Measurements from ENCODE around the gene ERBB4. TPM values are rescaled to one million over a fixed set of nuclear protein-coding genes. Genes with fewer than 3 reads are reported as not detected.

ERBB4 gene
- total and polyA plus RNA-seq, 2 of the 8 experiments (the other 6 are each of a cell fraction or from before 2014, with no cell fraction given), result 0.34 to 1.3 TPM

- H2BK120ac ChIP-seq (replicated peaks; ENCODE audit: low read depth, low read length), result no peak overlapping the region
- no peaks in the 10 kb centered on the region; a peak in 1 of 7 replicates for H3K27me3 ChIP-seq (replicated peaks in 1 of 4; ENCODE audit: control insufficient read depth in 3 of 4, extremely low read depth in 1 of 4, insufficient read depth in 3 of 4, low read length in 3 of 4)
- H2BK15ac ChIP-seq (ENCODE audit: low read length), result no peak overlapping the region
- no peaks in the 10 kb centered on the region for H3K23me2 ChIP-seq (ENCODE audit: low read depth, low read length)
- H3K56ac ChIP-seq (replicated peaks; ENCODE audit: insufficient read length, low read depth, low read length), result no peak overlapping the region
- no peak overlapping the region for H3K14ac ChIP-seq (ENCODE audit: insufficient read length)
- H4K91ac ChIP-seq (replicated peaks; ENCODE audit: insufficient read length, low read length), result no peak overlapping the region
- no peak overlapping the region for H4K5ac ChIP-seq (ENCODE audit: insufficient read length, low read depth, low read length)
- no peak overlapping the region for H2AK5ac ChIP-seq (ENCODE audit: low read depth, low read length)
- no peak overlapping the region for H3K18ac ChIP-seq (ENCODE audit: extremely low read depth, low read length)
- no peak overlapping the region; a peak in 1 of 8 replicates for H3K4me3 ChIP-seq (ENCODE audit: extremely low read depth in 1 of 4, insufficient read depth in 2 of 4, low read depth in 3 of 4, low read length in 4 of 4)
- H3K79me1 ChIP-seq (ENCODE audit: low read depth, low read length), result no peaks in the 10 kb centered on the region
- H3K27ac ChIP-seq (ENCODE audit: low read depth, low read length), result no peak overlapping the region
- no peaks in the 10 kb centered on the region; a peak in 1 of 8 replicates for H3K36me3 ChIP-seq (ENCODE audit: control insufficient read depth in 2 of 4, insufficient read depth in 4 of 4, low read length in 3 of 4)
- no peak overlapping the region for H2BK12ac ChIP-seq (ENCODE audit: low read depth, low read length)
- ChIA-PET CTCF (ENCODE audit: partially characterized antibody) (interaction anchor here (0.9 to 1.6 kb wide), 2 partner anchors 17 to 104 kb away, joined by 3 to 4 read pairs; no protein-coding TSS in a partner anchor), POLR2A (ENCODE audit: partially characterized antibody) (interaction anchor here (1.1 kb wide), 1 partner anchor 10 kb away, joined by 3 read pairs; no protein-coding TSS in a partner anchor)
- no peak overlapping the region for H3K4me2 ChIP-seq (ENCODE audit: insufficient read depth in 1 of 2, low read depth in 2 of 2, low read length in 2 of 2)
- H4K8ac ChIP-seq (ENCODE audit: extremely low read depth, insufficient read depth, low read length), result no peak overlapping the region
- H3K4ac ChIP-seq (replicated peaks; ENCODE audit: insufficient read length, low read depth, low read length), result no peak overlapping the region
- DNase-seq (ENCODE audit: low read depth in 1 of 2, low spot score in 2 of 2), result no peak
- no peak overlapping the region for H2BK5ac ChIP-seq (ENCODE audit: low read depth, low read length)
- no peak overlapping the region for H3K23ac ChIP-seq (ENCODE audit: insufficient read length)
- H3K9me3 ChIP-seq (ENCODE audit: insufficient read depth in 2 of 2, low read depth in 1 of 2, low read length in 1 of 2), result peaks cover 0 to 3% of the 10 kb centered on the region in 2 experiments; a peak in 1 of 4 replicates
- no peaks in the 10 kb centered on the region for H4K20me1 ChIP-seq (replicated peaks in 1 of 2; ENCODE audit: control insufficient read depth in 1 of 2, insufficient read depth in 2 of 2, low read length in 2 of 2)
- no peak for FAIRE-seq
- 61% methylated on average over 1 of the region's 1 CpG; no CpG with 5 or more reads in 1 of the 2 experiments for WGBS, 2 experiments (ENCODE audit: extremely low coverage in 1 of 2, insufficient coverage in 1 of 2, insufficient read length in 1 of 2, insufficient replicate concordance in 2 of 2, low coverage in 1 of 2, low lambda C conversion rate in 2 of 2, missing lambda C conversion rate in 1 of 2)
- H2AFZ ChIP-seq (ENCODE audit: low read length), result no peak overlapping the region
- H3K4me1 ChIP-seq (replicated peaks in 1 of 4; ENCODE audit: control insufficient read depth in 3 of 4, insufficient read depth in 4 of 4, low read length in 3 of 4), result peaks cover 0 to 17% (median 6%) of the 10 kb centered on the region in 4 experiments; a peak in 4 of 7 replicates
- no peaks in the 10 kb centered on the region for H3K79me2 ChIP-seq (ENCODE audit: control insufficient read depth in 1 of 2, insufficient read depth in 2 of 2, low read length in 2 of 2)
- H3K9ac ChIP-seq (replicated peaks in 1 of 4; ENCODE audit: extremely low read depth in 1 of 4, low read depth in 3 of 4, low read length in 3 of 4), result no peak overlapping the region
- no peak overlapping the region for H2BK20ac ChIP-seq (ENCODE audit: low read length)
- TF ChIP-seq HDAC6 (IDR thresholded peaks at IDR 0.05; ENCODE audit: low read depth, low read length) (no peak), RNF2 (IDR thresholded peaks at IDR 0.05; ENCODE audit: borderline replicate concordance, low read depth, low read length, missing control alignments, poor library complexity, severe bottlenecking) (no peak), CHD1 (IDR thresholded peaks at IDR 0.05; ENCODE audit: low read depth, low read length) (no peak), SIRT6 (IDR thresholded peaks at IDR 0.05; ENCODE audit: low read length) (no peak), PHF8 (conservative IDR thresholded peaks at IDR 0.05; ENCODE audit: low read depth, low read length) (no peak), EGR1 (IDR thresholded peaks at IDR 0.05; ENCODE audit: borderline replicate concordance, low read depth, low read length) (no peak), HDAC2 (IDR thresholded peaks at IDR 0.05; ENCODE audit: borderline replicate concordance in 1 of 2, low read depth in 2 of 2, low read length in 2 of 2) (no peak), SP2 (IDR thresholded peaks at IDR 0.05; ENCODE audit: low read length) (no peak)
These were observed 1173.7 kb downstream of the ERBB4 start for GRCh38 chr2:211364911-211365310.
